Neuronal stem cell (in vitro differentiated cells): ENCODE data around the gene FOXA2.

Experiments used
- DNase-seq: peaks from one replicate; pipeline ENCODE4 v3.0.0-alpha.2; 2013; ENCODE audit warnings: low spot score
- H2AFZ ChIP-seq: one replicate; pipeline ENCODE4 v1.6.1; 2013; ENCODE audit warnings: mild to moderate bottlenecking, low read length, inconsistent platforms
- H2AK5ac ChIP-seq: 2 replicates; pipeline ENCODE4 v1.6.1; 2013; ENCODE audit warnings: low read depth, mild to moderate bottlenecking, inconsistent platforms, low read length, moderate library complexity, mixed read lengths
- H2BK120ac ChIP-seq: 2 replicates; pipeline ENCODE4 v1.6.1; 2013; ENCODE audit warnings: low read depth, mild to moderate bottlenecking, inconsistent platforms, low read length, moderate library complexity, mixed read lengths
- H2BK12ac ChIP-seq: one replicate; pipeline ENCODE4 v1.6.1; 2013; ENCODE audit warnings: low read length, inconsistent platforms
- H2BK15ac ChIP-seq: 2 replicates; pipeline ENCODE4 v1.6.1; 2013; ENCODE audit warnings: mild to moderate bottlenecking, low read length, inconsistent platforms, mixed read lengths
- H2BK5ac ChIP-seq: one replicate; pipeline ENCODE4 v1.6.1; 2013; ENCODE audit warnings: inconsistent platforms, mild to moderate bottlenecking, low read length, moderate library complexity
- H3K14ac ChIP-seq: one replicate; pipeline ENCODE4 v1.6.1; 2013; ENCODE audit warnings: low read length, inconsistent platforms
- H3K18ac ChIP-seq: 2 replicates; pipeline ENCODE4 v1.6.1; 2013; ENCODE audit warnings: low read length, inconsistent platforms
- H3K23ac ChIP-seq: 2 replicates; pipeline ENCODE4 v1.6.1; 2013; ENCODE audit warnings: low read depth, mild to moderate bottlenecking, mixed read lengths, low read length, inconsistent platforms; ENCODE audit not compliant: poor library complexity
- H3K27ac ChIP-seq: replicated peaks from 3 replicates; pipeline ENCODE4 v1.5.1; 2013; ENCODE audit warnings: low read length, inconsistent platforms
- H3K27me3 ChIP-seq, 3 experiments: 2 replicates each; pipeline ENCODE4 v1.6.1; 2013; ENCODE audit warnings: low read length in 3 of 3, mild to moderate bottlenecking in 2 of 3, inconsistent platforms in 1 of 3, low read depth in 1 of 3, mixed read lengths in 1 of 3, moderate library complexity in 1 of 3; ENCODE audit not compliant: control insufficient read depth in 3 of 3, insufficient read depth in 3 of 3
- H3K36me3 ChIP-seq, 2 donors: replicated peaks in 1 of 2; 2 replicates each; pipeline ENCODE4 v1.6.1; 2013; ENCODE audit warnings: low read length in 2 of 2; ENCODE audit not compliant: control insufficient read depth in 2 of 2, insufficient read depth in 2 of 2
- H3K4ac ChIP-seq: 2 replicates; pipeline ENCODE4 v1.6.1; 2013; ENCODE audit warnings: inconsistent platforms, mild to moderate bottlenecking, low read length, moderate library complexity
- H3K4me1 ChIP-seq, 2 donors: 1 replicate in 1 of 2; 2 replicates in 1 of 2; pipeline ENCODE4 v1.6.1; 2013; ENCODE audit warnings: low read length in 2 of 2, low read depth in 1 of 2; ENCODE audit not compliant: control insufficient read depth in 2 of 2, insufficient read depth in 1 of 2
- H3K4me2 ChIP-seq: one replicate; pipeline ENCODE4 v1.6.1; 2013; ENCODE audit warnings: mild to moderate bottlenecking, low read length, inconsistent platforms; ENCODE audit not compliant: insufficient read depth, poor library complexity, severe bottlenecking
- H3K4me3 ChIP-seq, 2 donors: 2 replicates each; pipeline ENCODE4 v1.5.1; 2013; ENCODE audit warnings: low read length in 2 of 2, mild to moderate bottlenecking in 2 of 2, inconsistent platforms in 1 of 2, moderate library complexity in 1 of 2
- H3K79me1 ChIP-seq: one replicate; pipeline ENCODE4 v1.6.1; 2013; ENCODE audit warnings: low read depth, mild to moderate bottlenecking, inconsistent platforms, low read length, moderate library complexity
- H3K9ac ChIP-seq: one replicate; pipeline ENCODE4 v1.6.1; 2013; ENCODE audit warnings: mild to moderate bottlenecking, low read depth, low read length, inconsistent platforms; ENCODE audit not compliant: poor library complexity
- H3K9me3 ChIP-seq, 2 donors: replicated peaks in 1 of 2; 2 replicates each; pipeline versions ENCODE3 to v1.6.1; 2013; ENCODE audit warnings: low read length in 2 of 2, mild to moderate bottlenecking in 2 of 2, inconsistent platforms in 1 of 2, low read depth in 1 of 2, mixed read lengths in 1 of 2, moderate library complexity in 1 of 2; ENCODE audit not compliant: control insufficient read depth in 2 of 2, insufficient read depth in 1 of 2
- H4K8ac ChIP-seq: one replicate; pipeline ENCODE4 v1.6.1; 2013; ENCODE audit warnings: low read depth, mild to moderate bottlenecking, inconsistent platforms, low read length, moderate library complexity
- H4K91ac ChIP-seq: one replicate; pipeline ENCODE4 v1.6.1; 2013; ENCODE audit warnings: low read length, low read depth, mild to moderate bottlenecking, inconsistent platforms; ENCODE audit not compliant: poor library complexity
- WGBS, 2 donors: extraction: QIAGEN DNeasy Blood & Tissue Kit; methylation state at CpG; one replicate each; pipeline ENCODE4 v1.1.7; 2013; ENCODE audit warnings: missing lambda C conversion rate in 2 of 2, mixed read lengths in 1 of 2; ENCODE audit not compliant: insufficient read length in 2 of 2, insufficient replicate concordance in 1 of 2; ENCODE audit errors: extremely low coverage in 2 of 2; 5-methylcytosine and 5-hydroxymethylcytosine counted together

Gene FOXA2

GRCh38 chr20:22626496-22626895 lies 42.1 kb upstream of the FOXA2 start:
- H3K79me1 ChIP-seq = no peaks in the 10 kb centered on the region
- no peak overlapping the region for H2BK12ac ChIP-seq
- H4K8ac ChIP-seq = no peak overlapping the region
- H3K4me2 ChIP-seq = no peak overlapping the region
- no peak overlapping the region for H3K14ac ChIP-seq
- no peak overlapping the region for H2BK120ac ChIP-seq
- no peak overlapping the region for H3K9ac ChIP-seq
- H2BK5ac ChIP-seq = no peak overlapping the region
- H3K4me3 ChIP-seq = no peak overlapping the region
- H3K36me3 ChIP-seq = no peaks in the 10 kb centered on the region
- H2AFZ ChIP-seq = no peak overlapping the region
- no peak overlapping the region for H2BK15ac ChIP-seq
- H2AK5ac ChIP-seq = no peak overlapping the region
- no peak overlapping the region for H3K4ac ChIP-seq
- H3K27me3 ChIP-seq = no peaks in the 10 kb centered on the region
- no peak overlapping the region for H3K18ac ChIP-seq
- no peak overlapping the region for H4K91ac ChIP-seq
- H3K27ac ChIP-seq = no peak overlapping the region
- no peaks in the 10 kb centered on the region for H3K4me1 ChIP-seq
- H3K9me3 ChIP-seq = no peaks in the 10 kb centered on the region
- H3K23ac ChIP-seq = no peak overlapping the region
- DNase-seq = no peak
- no CpG with 5 or more reads among the region's 1 CpG for WGBS, 2 donors

GRCh38 chr20:22623211-22623610 lies 38.8 kb upstream of the FOXA2 start:
- H3K4ac ChIP-seq = no peak overlapping the region
- H3K9me3 ChIP-seq = no peaks in the 10 kb centered on the region
- H2BK120ac ChIP-seq = no peak overlapping the region
- WGBS, 2 donors = no CpG with 5 or more reads among the region's 6 CpGs
- H3K9ac ChIP-seq = no peak overlapping the region
- H3K4me3 ChIP-seq = no peak overlapping the region
- DNase-seq = no peak
- no peak overlapping the region for H2BK15ac ChIP-seq
- H2AK5ac ChIP-seq = no peak overlapping the region
- no peak overlapping the region for H2BK5ac ChIP-seq
- H2AFZ ChIP-seq = no peak overlapping the region
- no peaks in the 10 kb centered on the region for H3K36me3 ChIP-seq
- no peak overlapping the region for H4K91ac ChIP-seq
- no peak overlapping the region for H3K4me2 ChIP-seq
- peaks cover 0 to 6% of the 10 kb centered on the region in 2 donors for H3K4me1 ChIP-seq
- no peak overlapping the region for H3K14ac ChIP-seq
- no peak overlapping the region for H3K27ac ChIP-seq
- no peaks in the 10 kb centered on the region for H3K27me3 ChIP-seq
- no peaks in the 10 kb centered on the region for H3K79me1 ChIP-seq
- no peak overlapping the region for H2BK12ac ChIP-seq
- no peak overlapping the region for H3K23ac ChIP-seq
- H4K8ac ChIP-seq = no peak overlapping the region
- H3K18ac ChIP-seq = no peak overlapping the region

GRCh38 chr20:22620342-22620741 lies 36.0 kb upstream of the FOXA2 start:
- no CpG with 5 or more reads among the region's 9 CpGs for WGBS, 2 donors
- H2BK5ac ChIP-seq = no peak overlapping the region
- H3K36me3 ChIP-seq = no peaks in the 10 kb centered on the region
- no peak overlapping the region for H2AK5ac ChIP-seq
- no peak overlapping the region for H3K18ac ChIP-seq
- no peak overlapping the region for H2BK120ac ChIP-seq
- H3K9me3 ChIP-seq = no peaks in the 10 kb centered on the region
- H3K4me1 ChIP-seq = peaks cover 0 to 6% of the 10 kb centered on the region in 2 donors
- no peak overlapping the region for H4K91ac ChIP-seq
- no peak overlapping the region for H3K4ac ChIP-seq
- H4K8ac ChIP-seq = no peak overlapping the region
- no peak overlapping the region for H3K4me3 ChIP-seq
- no peak overlapping the region for H3K23ac ChIP-seq
- H3K4me2 ChIP-seq = no peak overlapping the region
- no peak for DNase-seq
- H2BK15ac ChIP-seq = no peak overlapping the region
- H2BK12ac ChIP-seq = no peak overlapping the region
- H3K14ac ChIP-seq = no peak overlapping the region
- H3K79me1 ChIP-seq = no peaks in the 10 kb centered on the region
- H2AFZ ChIP-seq = no peak overlapping the region
- no peaks in the 10 kb centered on the region for H3K27me3 ChIP-seq
- no peak overlapping the region for H3K27ac ChIP-seq
- H3K9ac ChIP-seq = no peak overlapping the region

- Histone ChIP-seq H3K4me1 (peaks cover 0 to 6% of the 10 kb centered on the region in 2 donors), H2BK5ac (no peak overlapping the region), H3K4me3 (no peak overlapping the region), H3K36me3 (no peaks in the 10 kb centered on the region), H4K8ac (no peak overlapping the region), H3K14ac (no peak overlapping the region), H2BK120ac (no peak overlapping the region), H2BK12ac (no peak overlapping the region), H3K79me1 (no peaks in the 10 kb centered on the region), H3K18ac (no peak overlapping the region), H3K4me2 (no peak overlapping the region), H2AK5ac (no peak overlapping the region), H3K4ac (no peak overlapping the region), H2AFZ (no peak overlapping the region), H2BK15ac (no peak overlapping the region), H3K23ac (no peak overlapping the region), H3K27ac (no peak overlapping the region), H3K27me3 (no peaks in the 10 kb centered on the region), H4K91ac (no peak overlapping the region), H3K9me3 (no peaks in the 10 kb centered on the region), H3K9ac (no peak overlapping the region)
- no peak for DNase-seq
- WGBS, 2 donors = no CpG with 5 or more reads among the region's 6 CpGs
Observed at GRCh38 chr20:22619806-22620205, 35.4 kb upstream of the FOXA2 start.
